A549 treated with AZD9567 at 1 μM for 4 hours (cell line): ENCODE data around the gene PEX1. TPM values are rescaled to one million over a fixed set of nuclear protein-coding genes. Genes with fewer than 3 reads are reported as not detected.

Source experiments
- total RNA-seq: library from RNA; stranded (reverse); fragments of 200-300 nt; extraction: Qiagen RNA extraction; gene quantifications from 5 replicates; pipeline ENCODE4 v1.2.3, GENCODE V29; 2022; ENCODE audit not compliant: insufficient read depth

The PEX1 gene
- total RNA-seq: 4.5 to 9.6 TPM (median 7.0 TPM) in 5 replicates

GRCh38 chr7:92528188-92528957 lies at the start of gene PEX1, which contains the start of gene RBM48:
PEX1 (minus strand) TSS chr7:92528520; CDS start chr7:92528435, 85 bp downstream.
RBM48 (plus strand) TSS chr7:92528795; CDS start chr7:92528814, 19 bp downstream.

GRCh38 chr7:92477681-92478080 lies 50.6 kb downstream of the PEX1 start, which contains the start of gene ERVW-1:
ERVW-1 (minus strand) TSS chr7:92477946; CDS start chr7:92470381, 7,565 bp downstream.

GRCh38 chr7:92447345-92448204 lies 80.7 kb downstream of the PEX1 start, which contains the start of gene GATAD1:
GATAD1 (plus strand) TSS chr7:92447482; CDS start chr7:92447730, 248 bp downstream.

Other genes starting within 250 kb of the PEX1 start
- 16.5 to 23.0 TPM (median 18.5 TPM) in 5 replicates for gene GATAD1, start 81.0 kb downstream of the PEX1 start, total RNA-seq
- 0.07 to 0.08 TPM in 2 of 5 replicates, not detected in the others for gene ERVW-1, start 50.6 kb downstream of the PEX1 start, total RNA-seq
- 3.1 to 6.3 TPM (median 5.7 TPM) in 5 replicates for gene RBM48, start 275 bp upstream of the PEX1 start, total RNA-seq
- gene FAM133B, start 61.9 kb upstream of the PEX1 start, total RNA-seq: 27.5 to 29.9 TPM (median 28.3 TPM) in 5 replicates